Right ventricle myocardium superior (tissue), 1 donor: ENCODE results near the gene TOGARAM2. TPM values are rescaled to one million over a fixed set of nuclear protein-coding genes. Genes with fewer than 3 reads are reported as not detected.
"Not testable (repeated sequence)": the region's sequence is repeated elsewhere in the genome, so short reads cannot be mapped to it uniquely, and the experiment has no call there.

Experiments used
- ATAC-seq: fragments of 200-7000 bp; cut with Tn5 transposase; one replicate; pipeline ENCODE4 v1.9.1; 2020; ENCODE audit warnings: mild to moderate bottlenecking; ENCODE audit not compliant: poor library complexity
- DNase-seq: peaks from one replicate; pipeline ENCODE4 v3.0.0-alpha.2; 2020
- intact Hi-C: fragments of 100-400 bp; cut with DNase I; formaldehyde crosslinking; loops from one replicate; pipeline ENCODE4 v1.11.2; 2022
- total RNA-seq: library from RNA; stranded (reverse); fragmentation: NEBNext Ultra II Directional; extraction: Animal tissue kit (Norgen Biotek cat#: 25700); gene quantifications from one replicate; pipeline ENCODE4 v1.2.1, GENCODE V29; 2021
- donor health status: DM: no; HTN: yes; CAD: no; lungs with severe emphysema.

TOGARAM2 gene
- total RNA-seq, 1 donor from 2014 or later = 42.8 TPM

- DNase-seq (no peak), ATAC-seq (no peak)
- intact Hi-C loops = no loop called here
Measured at GRCh38 chr2:29079887-29080286, 98.8 kb downstream of the TOGARAM2 start.

- intact Hi-C loops = no loop called here
- no peak for ATAC-seq
- no peak for DNase-seq
Measured at GRCh38 chr2:29080886-29081743, 100.0 kb downstream of the TOGARAM2 start.

GRCh38 chr2:29082804-29083495, 101.9 kb downstream of the TOGARAM2 start:
- no peak for DNase-seq
- no peak for ATAC-seq
- intact Hi-C loops = no loop called here

GRCh38 chr2:29084554-29084953, 103.5 kb downstream of the TOGARAM2 start:
- DNase-seq (no peak), ATAC-seq (no peak)
- intact Hi-C loops = no loop called here

- intact Hi-C loops, ATAC-seq, DNase-seq: not testable (repeated sequence)
Measured at GRCh38 chr2:29090311-29090710, 109.2 kb downstream of the TOGARAM2 start.

- DNase-seq (no peak), ATAC-seq (no peak)
- intact Hi-C loops = no loop called here
Measured at GRCh38 chr2:29096969-29097368, 115.9 kb downstream of the TOGARAM2 start.

GRCh38 chr2:29097569-29097968, 116.5 kb downstream of the TOGARAM2 start:
- intact Hi-C loops = no loop called here
- ATAC-seq (no peak), DNase-seq (no peak)

- DNase-seq = no peak
- intact Hi-C loops = no loop called here
- no peak for ATAC-seq
Measured at GRCh38 chr2:29100564-29100963, 119.5 kb downstream of the TOGARAM2 start.

Other genes starting within 250 kb of the TOGARAM2 start
- gene PPP1CB, start 229.5 kb upstream of the TOGARAM2 start, total RNA-seq = 429 TPM
- gene SPDYA, start 170.5 kb upstream of the TOGARAM2 start, total RNA-seq = 0.24 TPM
- 22.2 TPM for gene TRMT61B, start 111.0 kb upstream of the TOGARAM2 start, total RNA-seq
- 19.0 TPM for gene WDR43, start 86.6 kb upstream of the TOGARAM2 start, total RNA-seq
- 0.67 TPM for gene PCARE, start 93.2 kb downstream of the TOGARAM2 start, total RNA-seq
- 25.6 TPM for gene CLIP4, start 134.1 kb downstream of the TOGARAM2 start, total RNA-seq